ENCODE measurements around the gene NDST4. TPM values are rescaled to one million over a fixed set of nuclear protein-coding genes. Genes with fewer than 3 reads are reported as not detected.

NDST4 gene
- total RNA-seq, 3 donors from 2014 or later (not counting 1 experiment from before 2014, with no cell fraction given) = not detected

- DNase-seq = no peak
- no peaks in the 10 kb centered on the region for H3K27me3 Mint-ChIP-seq (ENCODE audit: low read depth in 2 of 2)
- WGBS (ENCODE audit: insufficient coverage) = 73% methylated on average over 2 of the region's 2 CpGs
- no peaks in the 10 kb centered on the region for H3K36me3 Mint-ChIP-seq
- ATAC-seq = no peak
- Histone ChIP-seq H3K4me3 (ENCODE audit: low read length) (no peak overlapping the region), H3K27me3 (ENCODE audit: control insufficient read depth, insufficient read depth, low read length) (no peaks in the 10 kb centered on the region), H3K4me1 (ENCODE audit: control insufficient read depth, insufficient read depth, low read length) (no peaks in the 10 kb centered on the region), H3K9me3 (ENCODE audit: control insufficient read depth, insufficient read depth, low read length) (no peaks in the 10 kb centered on the region), H3K27ac (ENCODE audit: low read length) (no peak overlapping the region), H3K36me3 (ENCODE audit: control insufficient read depth, insufficient read depth, low read length) (no peaks in the 10 kb centered on the region)
- no peak overlapping the region for H3K4me3 Mint-ChIP-seq
- TF ChIP-seq CTCF (IDR thresholded peaks at IDR 0.05) = no peak
- peaks cover 2 to 4% of the 10 kb centered on the region in 2 donors for H3K9me3 Mint-ChIP-seq
- intact Hi-C loops (cut with micrococcal nuclease) = no loop called here
- no peak overlapping the region for H3K27ac Mint-ChIP-seq
- H3K4me1 Mint-ChIP-seq = no peaks in the 10 kb centered on the region
Observed at GRCh38 chr4:114830628-114831027, 282.8 kb downstream of the NDST4 start.

GRCh38 chr4:114827651-114828050 is 285.8 kb downstream of the NDST4 start:
- H3K4me1 Mint-ChIP-seq = no peaks in the 10 kb centered on the region
- H3K36me3 Mint-ChIP-seq = no peaks in the 10 kb centered on the region
- Histone ChIP-seq H3K4me3 (ENCODE audit: low read length) (no peak overlapping the region), H3K27ac (ENCODE audit: low read length) (no peak overlapping the region), H3K4me1 (ENCODE audit: control insufficient read depth, insufficient read depth, low read length) (no peaks in the 10 kb centered on the region), H3K36me3 (ENCODE audit: control insufficient read depth, insufficient read depth, low read length) (no peaks in the 10 kb centered on the region), H3K9me3 (ENCODE audit: control insufficient read depth, insufficient read depth, low read length) (no peaks in the 10 kb centered on the region), H3K27me3 (ENCODE audit: control insufficient read depth, insufficient read depth, low read length) (no peaks in the 10 kb centered on the region)
- intact Hi-C loops (cut with micrococcal nuclease) = no loop called here
- DNase-seq = no peak
- H3K4me3 Mint-ChIP-seq = no peak overlapping the region
- no peak for ATAC-seq
- TF ChIP-seq CTCF (IDR thresholded peaks at IDR 0.05) = no peak
- no peak overlapping the region for H3K27ac Mint-ChIP-seq
- no peaks in the 10 kb centered on the region for H3K27me3 Mint-ChIP-seq (ENCODE audit: low read depth in 2 of 2)
- H3K9me3 Mint-ChIP-seq = no peaks in the 10 kb centered on the region
- 33% methylated on average over 1 of the region's 5 CpGs for WGBS (ENCODE audit: insufficient coverage)

- Mint-ChIP-seq H3K36me3 (no peaks in the 10 kb centered on the region), H3K9me3 (peaks cover 0 to 5% of the 10 kb centered on the region in 2 donors), H3K27me3 (ENCODE audit: low read depth in 2 of 2) (no peaks in the 10 kb centered on the region), H3K4me3 (no peak overlapping the region), H3K4me1 (no peaks in the 10 kb centered on the region), H3K27ac (no peak overlapping the region)
- no peak for ATAC-seq
- Histone ChIP-seq H3K9me3 (ENCODE audit: control insufficient read depth, insufficient read depth, low read length) (no peaks in the 10 kb centered on the region), H3K4me3 (ENCODE audit: low read length) (no peak overlapping the region), H3K36me3 (ENCODE audit: control insufficient read depth, insufficient read depth, low read length) (no peaks in the 10 kb centered on the region), H3K27ac (ENCODE audit: low read length) (no peak overlapping the region), H3K4me1 (ENCODE audit: control insufficient read depth, insufficient read depth, low read length) (no peaks in the 10 kb centered on the region), H3K27me3 (ENCODE audit: control insufficient read depth, insufficient read depth, low read length) (no peaks in the 10 kb centered on the region)
- intact Hi-C loops (cut with micrococcal nuclease) = no loop called here
- no peak for DNase-seq
- WGBS (ENCODE audit: insufficient coverage) = 100% methylated on average over 1 of the region's 1 CpG
- no peak for TF ChIP-seq CTCF (IDR thresholded peaks at IDR 0.05)
Observed at GRCh38 chr4:114815760-114816159, 297.7 kb downstream of the NDST4 start.

GRCh38 chr4:114813961-114814360 is 299.5 kb downstream of the NDST4 start:
- DNase-seq (no peak), ATAC-seq (no peak)
- Histone ChIP-seq H3K4me3 (ENCODE audit: low read length) (no peak overlapping the region), H3K27me3 (ENCODE audit: control insufficient read depth, insufficient read depth, low read length) (no peaks in the 10 kb centered on the region), H3K9me3 (ENCODE audit: control insufficient read depth, insufficient read depth, low read length) (no peaks in the 10 kb centered on the region), H3K4me1 (ENCODE audit: control insufficient read depth, insufficient read depth, low read length) (no peaks in the 10 kb centered on the region), H3K36me3 (ENCODE audit: control insufficient read depth, insufficient read depth, low read length) (no peaks in the 10 kb centered on the region), H3K27ac (ENCODE audit: low read length) (no peak overlapping the region)
- H3K4me3 Mint-ChIP-seq = no peak overlapping the region
- peaks cover 0 to 3% of the 10 kb centered on the region in 2 donors for H3K9me3 Mint-ChIP-seq
- TF ChIP-seq CTCF (IDR thresholded peaks at IDR 0.05) = no peak
- H3K27ac Mint-ChIP-seq = no peak overlapping the region
- no peaks in the 10 kb centered on the region for H3K36me3 Mint-ChIP-seq
- WGBS (ENCODE audit: insufficient coverage) = 100% methylated on average over 1 of the region's 1 CpG
- H3K27me3 Mint-ChIP-seq (ENCODE audit: low read depth in 2 of 2) = no peaks in the 10 kb centered on the region
- intact Hi-C loops (cut with micrococcal nuclease) = no loop called here
- no peaks in the 10 kb centered on the region for H3K4me1 Mint-ChIP-seq

Measured in natural killer cell (primary cell).